Body of pancreas (tissue), 4 donors: ENCODE data around the gene SPIRE2. TPM values are rescaled to one million over a fixed set of nuclear protein-coding genes. Genes with fewer than 3 reads are reported as not detected.

Experiments used
- ATAC-seq: fragments of 150-250 bp; one replicate; pipeline ENCODE4 v1.9.1; 2016
- DNase-seq, 4 donors: peaks; one replicate each; pipeline ENCODE4 v3.0.0-alpha.2; 2019
- H3K27ac ChIP-seq, 4 donors: fragments of 200-600 bp; sonication (generic); 1 replicate in 3 of 4; 2 replicates in 1 of 4; pipeline versions ENCODE4 v1.5.1 to v1.6.1; 2016 to 2019; ENCODE audit warnings: mild to moderate bottlenecking in 1 of 4, mixed read lengths in 1 of 4, moderate library complexity in 1 of 4
- H3K27me3 ChIP-seq, 2 donors: fragments of 200-600 bp; sonication (generic); one replicate each; pipeline ENCODE4 v1.6.0; 2016; ENCODE audit warnings: mild to moderate bottlenecking in 1 of 2
- H3K36me3 ChIP-seq, 2 donors: fragments of 200-600 bp; sonication (generic); replicated peaks in 1 of 2; 2 replicates each; pipeline ENCODE4 v1.5.1; 2016; ENCODE audit warnings: low read depth in 2 of 2; ENCODE audit not compliant: insufficient read depth in 1 of 2
- H3K4me1 ChIP-seq: fragments of 200-600 bp; sonication (generic); one replicate; pipeline ENCODE4 v1.6.0; 2016
- H3K4me3 ChIP-seq, 2 donors: fragments of 200-600 bp; sonication (generic); 1 replicate in 1 of 2; 2 replicates in 1 of 2; pipeline ENCODE4 v1.5.1; 2016 to 2019
- H3K9me3 ChIP-seq, 3 donors: fragments of 200-600 bp; sonication (generic); 1 replicate in 2 of 3; 2 replicates in 1 of 3; pipeline ENCODE4 v1.5.1; 2016
- POLR2A ChIP-seq, 3 donors: fragments of 450-650 bp; IDR thresholded peaks; one replicate each; pipeline ENCODE4 v1.6.1; 2016; ENCODE audit warnings: antibody characterized with exemption in 3 of 3, mild to moderate bottlenecking in 2 of 3
- WGBS, 2 donors: methylation state at CpG; one replicate each; pipeline ENCODE4 v1.1.5; 2017; 5-methylcytosine and 5-hydroxymethylcytosine counted together
- intact Hi-C: fragments of 100-400 bp; cut with DNase I; formaldehyde crosslinking; loops from one replicate; pipeline ENCODE4 v1.15.1; 2023
- total RNA-seq, 2 donors: library from RNA; depleted of rRNA; stranded (reverse); fragments of >200 nt; gene quantifications; one replicate each; pipeline ENCODE4 v1.1.0, GENCODE V29; 2016
- TF ChIP-seq, protein P1 (sequence below), 7 experiments: fragments of 450-650 bp in 4 of 7; fragments of 200-600 bp in 3 of 7; sonication (generic) in 3 of 7; IDR thresholded peaks; one replicate each; pipeline ENCODE4 v1.5.1; 2016 to 2019; ENCODE audit warnings: antibody characterized with exemption in 7 of 7

Gene SPIRE2
- total RNA-seq, 2 donors from 2014 or later: 7.3 to 7.6 TPM

DNA sequence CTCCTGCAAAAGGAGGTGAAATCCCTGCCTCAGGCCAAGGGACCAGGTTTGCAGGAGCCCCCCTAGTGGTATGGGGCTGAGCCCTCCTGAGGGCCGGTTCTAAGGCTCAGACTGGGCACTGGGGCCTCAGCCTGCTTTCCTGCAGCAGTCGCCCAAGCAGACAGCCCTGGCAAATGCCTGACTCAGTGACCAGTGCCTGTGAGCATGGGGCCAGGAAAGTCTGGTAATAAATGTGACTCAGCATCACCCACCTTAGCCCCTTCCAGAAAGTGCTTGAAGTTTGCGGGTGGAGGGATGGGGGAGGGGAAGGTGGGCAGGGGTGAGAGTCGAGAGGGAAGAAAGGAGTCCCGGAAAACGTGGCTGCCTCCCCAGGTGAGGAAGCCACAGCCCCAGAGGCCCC lies 92.4 kb downstream of the SPIRE2 start:
- intact Hi-C loops: no loop called here
- H3K27me3 ChIP-seq: peaks cover 4 to 17% of the 10 kb centered on the region in 2 donors
- 34 to 36% methylated on average over 4 to 6 of the region's 6 CpGs for WGBS, 2 donors
- ATAC-seq (no peak), DNase-seq (no peak)
- H3K4me1 ChIP-seq: peaks cover 50% of the 10 kb centered on the region
- no peak overlapping the region for H3K27ac ChIP-seq
- TF ChIP-seq, protein P1, sequence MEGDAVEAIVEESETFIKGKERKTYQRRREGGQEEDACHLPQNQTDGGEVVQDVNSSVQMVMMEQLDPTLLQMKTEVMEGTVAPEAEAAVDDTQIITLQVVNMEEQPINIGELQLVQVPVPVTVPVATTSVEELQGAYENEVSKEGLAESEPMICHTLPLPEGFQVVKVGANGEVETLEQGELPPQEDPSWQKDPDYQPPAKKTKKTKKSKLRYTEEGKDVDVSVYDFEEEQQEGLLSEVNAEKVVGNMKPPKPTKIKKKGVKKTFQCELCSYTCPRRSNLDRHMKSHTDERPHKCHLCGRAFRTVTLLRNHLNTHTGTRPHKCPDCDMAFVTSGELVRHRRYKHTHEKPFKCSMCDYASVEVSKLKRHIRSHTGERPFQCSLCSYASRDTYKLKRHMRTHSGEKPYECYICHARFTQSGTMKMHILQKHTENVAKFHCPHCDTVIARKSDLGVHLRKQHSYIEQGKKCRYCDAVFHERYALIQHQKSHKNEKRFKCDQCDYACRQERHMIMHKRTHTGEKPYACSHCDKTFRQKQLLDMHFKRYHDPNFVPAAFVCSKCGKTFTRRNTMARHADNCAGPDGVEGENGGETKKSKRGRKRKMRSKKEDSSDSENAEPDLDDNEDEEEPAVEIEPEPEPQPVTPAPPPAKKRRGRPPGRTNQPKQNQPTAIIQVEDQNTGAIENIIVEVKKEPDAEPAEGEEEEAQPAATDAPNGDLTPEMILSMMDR (IDR thresholded peaks at IDR 0.05): no peak
- no peak for TF ChIP-seq POLR2A (IDR thresholded peaks at IDR 0.05)
- H3K9me3 ChIP-seq: no peaks in the 10 kb centered on the region
- no peaks in the 10 kb centered on the region for H3K36me3 ChIP-seq
- H3K4me3 ChIP-seq: no peak overlapping the region

Other genes with a start within 250 kb of the SPIRE2 start
- 100 to 1,000 TPM; 116 to 147 TPM for gene DPEP1, start 214.8 kb upstream of the SPIRE2 start, total RNA-seq
- 10 to 100 TPM; 37.6 to 65.9 TPM for gene CHMP1A, start 170.8 kb upstream of the SPIRE2 start, total RNA-seq
- gene SPATA33, start 170.6 kb upstream of the SPIRE2 start, total RNA-seq: 1 to 10 TPM; 3.6 to 7.9 TPM
- 100 to 1,000 TPM in 1 of 2 donors, 10 to 100 TPM in 1; 47.5 to 105 TPM for gene CDK10, start 141.8 kb upstream of the SPIRE2 start, total RNA-seq
- 10 to 100 TPM; 15.8 to 48.1 TPM for gene SPATA2L, start 126.8 kb upstream of the SPIRE2 start, total RNA-seq
- gene VPS9D1, start 107.6 kb upstream of the SPIRE2 start, total RNA-seq: 10 to 100 TPM in 1 of 2 donors, 1 to 10 TPM in 1; 3.6 to 24.7 TPM
- 10 to 100 TPM; 20.8 to 41.2 TPM for gene ZNF276, start 106.9 kb upstream of the SPIRE2 start, total RNA-seq
- 1 to 10 TPM; 2.1 to 4.6 TPM for gene FANCA, start 11.8 kb upstream of the SPIRE2 start, total RNA-seq
- 100 to 1,000 TPM in 1 of 2 donors, 10 to 100 TPM in 1; 74.2 to 258 TPM for gene TCF25, start 45.1 kb downstream of the SPIRE2 start, total RNA-seq
- gene MC1R, start 90.4 kb downstream of the SPIRE2 start, total RNA-seq: 1 to 10 TPM; 3.6 TPM
- gene TUBB3, start 94.9 kb downstream of the SPIRE2 start, total RNA-seq: 1 to 10 TPM in 1 of 2 donors, not detected in 1; 2.9 TPM
- gene DEF8, start 120.3 kb downstream of the SPIRE2 start, total RNA-seq: 10 to 100 TPM; 51.6 to 80.8 TPM
- gene DBNDD1, start 191.0 kb downstream of the SPIRE2 start, total RNA-seq: 10 to 100 TPM; 10.9 to 14.8 TPM
- gene PRDM7, start 248.9 kb downstream of the SPIRE2 start, total RNA-seq: not detected